Activated T-helper 17 cell treated with anti-CD3 and anti-CD28 coated beads, Interleukin-2, amount 50 U/mL, for 72 hours (primary cell): ENCODE measurements around the gene TRIM51G. TPM values are rescaled to one million over a fixed set of nuclear protein-coding genes. Genes with fewer than 3 reads are reported as not detected.
"Not testable (repeated sequence)": the region's sequence is repeated elsewhere in the genome, so short reads cannot be mapped to it uniquely, and the experiment has no call there.

Experiments used
- ATAC-seq: fragments of 150-1000 bp; cut with Tn5 transposase; replicated peaks from 2 replicates; pipeline ENCODE4 v1.10.0; 2021; ENCODE audit warnings: mild to moderate bottlenecking, moderate library complexity
- H3K27ac Mint-ChIP-seq: one replicate; pipeline ENCODE4 v1.8.0; 2022; ENCODE audit warnings: mixed read lengths
- H3K27me3 Mint-ChIP-seq: one replicate; pipeline ENCODE4 v1.8.0; 2022; ENCODE audit warnings: mixed read lengths
- H3K36me3 Mint-ChIP-seq: one replicate; pipeline ENCODE4 v1.8.0; 2022; ENCODE audit warnings: low read depth, mild to moderate bottlenecking, mixed read lengths
- H3K4me1 Mint-ChIP-seq: one replicate; pipeline ENCODE4 v1.8.0; 2022; ENCODE audit warnings: mixed read lengths
- H3K4me3 Mint-ChIP-seq: one replicate; pipeline ENCODE4 v1.8.0; 2022; ENCODE audit warnings: mild to moderate bottlenecking, mixed read lengths
- H3K9me3 Mint-ChIP-seq: one replicate; pipeline ENCODE4 v1.8.0; 2022; ENCODE audit warnings: mixed read lengths
- total RNA-seq, 2 donors: library from RNA; stranded (reverse); gene quantifications; one replicate each; pipeline ENCODE4 v1.2.3, GENCODE V29; 2022

TRIM51G gene
- not detected for total RNA-seq

GRCh38 chr11:48983785-48984184, at the start of gene TRIM51G:
TRIM51G (minus strand) TSS chr11:48983885; CDS start chr11:48981695, 2,190 bp downstream.
- not testable (repeated sequence) for H3K4me3 Mint-ChIP-seq, H3K27ac Mint-ChIP-seq, H3K36me3 Mint-ChIP-seq, ATAC-seq, H3K9me3 Mint-ChIP-seq, H3K27me3 Mint-ChIP-seq, H3K4me1 Mint-ChIP-seq

GRCh38 chr11:49028523-49028922, 44.8 kb upstream of the TRIM51G start, which contains the start of gene TRIM49B:
TRIM49B (plus strand) TSS chr11:49028823; CDS start chr11:49031600, 2,777 bp downstream.
- not testable (repeated sequence) for H3K9me3 Mint-ChIP-seq, ATAC-seq, H3K27me3 Mint-ChIP-seq

GRCh38 chr11:48968592-48968991, 15.1 kb downstream of the TRIM51G start:
- not testable (repeated sequence) for H3K9me3 Mint-ChIP-seq, H3K27me3 Mint-ChIP-seq, ATAC-seq, H3K36me3 Mint-ChIP-seq, H3K4me1 Mint-ChIP-seq, H3K4me3 Mint-ChIP-seq, H3K27ac Mint-ChIP-seq

More at GRCh38 chr11:49028523-49028922, 44.8 kb upstream of the TRIM51G start, which contains the start of gene TRIM49B:
- not testable (repeated sequence) for H3K4me1 Mint-ChIP-seq, H3K36me3 Mint-ChIP-seq, H3K27ac Mint-ChIP-seq, H3K4me3 Mint-ChIP-seq

- ATAC-seq, H3K36me3 Mint-ChIP-seq, H3K27me3 Mint-ChIP-seq, H3K4me3 Mint-ChIP-seq, H3K4me1 Mint-ChIP-seq, H3K27ac Mint-ChIP-seq, H3K9me3 Mint-ChIP-seq: not testable (repeated sequence)
Measured at GRCh38 chr11:48955315-48956049, 28.2 kb downstream of the TRIM51G start.

GRCh38 chr11:48945796-48946195, 37.9 kb downstream of the TRIM51G start:
- not testable (repeated sequence) for ATAC-seq, H3K9me3 Mint-ChIP-seq, H3K36me3 Mint-ChIP-seq, H3K27ac Mint-ChIP-seq, H3K4me1 Mint-ChIP-seq, H3K27me3 Mint-ChIP-seq, H3K4me3 Mint-ChIP-seq

Other genes with a start within 250 kb of the TRIM51G start
- not detected for gene TRIM49B, start 44.9 kb upstream of the TRIM51G start, total RNA-seq
- not detected for gene TRIM64C, start 75.2 kb upstream of the TRIM51G start, total RNA-seq
- gene FOLH1, start 224.7 kb upstream of the TRIM51G start, total RNA-seq = not detected